K562 (cell line): Measurements from ENCODE around the gene MIEN1.

Experiments
- ATF3 ChIP-seq, 2 experiments: fragments of 450-650 bp in 1 of 2; sonication (generic) in 1 of 2; formaldehyde crosslinking in 1 of 2; IDR thresholded peaks in 1 of 2; conservative IDR thresholded peaks in 1 of 2; 2 replicates each; pipeline versions ENCODE4 v1.6.1 to v1.8.1; 2016 to 2023; ENCODE audit warnings: mild to moderate bottlenecking in 2 of 2, moderate library complexity in 2 of 2, inconsistent platforms in 1 of 2, missing genetic modification reagents in 1 of 2
- BRF1 ChIP-seq: IDR thresholded peaks from 3 replicates; pipeline ENCODE4 v1.6.1; 2011; ENCODE audit warnings: borderline replicate concordance, mild to moderate bottlenecking; ENCODE audit not compliant: insufficient read length; ENCODE audit errors: extremely low read depth
- FOSL1 ChIP-seq: fragments of 200-800 bp; sonication (Bioruptor generic); conservative IDR thresholded peaks from 2 replicates; pipeline ENCODE4 v1.6.1; 2016; ENCODE audit warnings: missing genetic modification characterization, missing compliant biosample characterization
- HEY1 ChIP-seq: fragments of 250-450 bp; sonication (Bioruptor Pico); IDR thresholded peaks from 2 replicates; pipeline ENCODE4 v1.5.0; 2020; ENCODE audit warnings: mild to moderate bottlenecking, moderate library complexity, borderline replicate concordance
- JUN ChIP-seq, 2 experiments: sonication (generic) in 1 of 2; formaldehyde crosslinking in 1 of 2; IDR thresholded peaks; 2 replicates each; pipeline versions ENCODE4 v1.6.1 to v1.8.0; 2012 to 2022; ENCODE audit warnings: borderline replicate concordance in 2 of 2, mild to moderate bottlenecking in 2 of 2, improper control_type of control experiment in 1 of 2, low read depth in 1 of 2, low read length in 1 of 2, missing genetic modification reagents in 1 of 2
- MLX ChIP-seq, 2 experiments: fragments of 450-650 bp in 1 of 2; sonication (generic) in 1 of 2; formaldehyde crosslinking; conservative IDR thresholded peaks; 2 replicates each; pipeline versions ENCODE4 v1.4.0 to v1.8.1; 2020 to 2022; ENCODE audit warnings: mild to moderate bottlenecking in 1 of 2, missing genetic modification reagents in 1 of 2
- TFE3 ChIP-seq: fragments of 450-650 bp; formaldehyde crosslinking; IDR thresholded peaks from 2 replicates; pipeline ENCODE4 v1.4.0; 2020; ENCODE audit warnings: mild to moderate bottlenecking, mixed read lengths
- ZNF354B ChIP-seq: fragments of 250-450 bp; sonication (Bioruptor Pico); IDR thresholded peaks from 2 replicates; pipeline ENCODE4 v1.4.0; 2020
- ZNF398 ChIP-seq: fragments of 250-450 bp; sonication (Bioruptor Pico); IDR thresholded peaks from 2 replicates; pipeline ENCODE4 v1.8.0; 2021; ENCODE audit warnings: moderate library complexity, mild to moderate bottlenecking, inconsistent platforms
- ZNF551 ChIP-seq: fragments of 250-450 bp; sonication (Bioruptor Pico); IDR thresholded peaks from 2 replicates; pipeline ENCODE4 v1.5.0; 2021; ENCODE audit warnings: mild to moderate bottlenecking, moderate library complexity
- ZNF707 ChIP-seq: fragments of 250-450 bp; sonication (Bioruptor Pico); conservative IDR thresholded peaks from 2 replicates; pipeline ENCODE4 v1.8.0; 2022; ENCODE audit warnings: inconsistent platforms, mild to moderate bottlenecking, moderate library complexity

GRCh38 chr17:39699818-39700147 is 30.5 kb downstream of the MIEN1 start, which contains the start of gene ERBB2:
- no peak for TF ChIP-seq JUN (IDR thresholded peaks at IDR 0.05; ENCODE audit: borderline replicate concordance, low read depth, low read length)
- no peak for TF ChIP-seq JUN (CRISPR knock-in tag; IDR thresholded peaks at IDR 0.05; ENCODE audit: borderline replicate concordance)
- no peak for TF ChIP-seq HEY1 (CRISPR knock-in tag)
- TF ChIP-seq ZNF398 (CRISPR knock-in tag), result no peak
- TF ChIP-seq ZNF551 (CRISPR knock-in tag), result no peak
- no peak for TF ChIP-seq MLX (CRISPR knock-in tag; conservative IDR thresholded peaks at IDR 0.05)
- no peak for TF ChIP-seq BRF1
- TF ChIP-seq ZNF707 (CRISPR knock-in tag), result no peak
- TF ChIP-seq TFE3, result no peak
- no peak for TF ChIP-seq ATF3 (IDR thresholded peaks at IDR 0.05)
- TF ChIP-seq ATF3 (CRISPR knock-in tag; conservative IDR thresholded peaks at IDR 0.05), result no peak
- TF ChIP-seq FOSL1, result no peak
- no peak for TF ChIP-seq ZNF354B (CRISPR knock-in tag)
